ENCODE measurements around the gene ARHGEF28.

The ARHGEF28 gene

DNA sequence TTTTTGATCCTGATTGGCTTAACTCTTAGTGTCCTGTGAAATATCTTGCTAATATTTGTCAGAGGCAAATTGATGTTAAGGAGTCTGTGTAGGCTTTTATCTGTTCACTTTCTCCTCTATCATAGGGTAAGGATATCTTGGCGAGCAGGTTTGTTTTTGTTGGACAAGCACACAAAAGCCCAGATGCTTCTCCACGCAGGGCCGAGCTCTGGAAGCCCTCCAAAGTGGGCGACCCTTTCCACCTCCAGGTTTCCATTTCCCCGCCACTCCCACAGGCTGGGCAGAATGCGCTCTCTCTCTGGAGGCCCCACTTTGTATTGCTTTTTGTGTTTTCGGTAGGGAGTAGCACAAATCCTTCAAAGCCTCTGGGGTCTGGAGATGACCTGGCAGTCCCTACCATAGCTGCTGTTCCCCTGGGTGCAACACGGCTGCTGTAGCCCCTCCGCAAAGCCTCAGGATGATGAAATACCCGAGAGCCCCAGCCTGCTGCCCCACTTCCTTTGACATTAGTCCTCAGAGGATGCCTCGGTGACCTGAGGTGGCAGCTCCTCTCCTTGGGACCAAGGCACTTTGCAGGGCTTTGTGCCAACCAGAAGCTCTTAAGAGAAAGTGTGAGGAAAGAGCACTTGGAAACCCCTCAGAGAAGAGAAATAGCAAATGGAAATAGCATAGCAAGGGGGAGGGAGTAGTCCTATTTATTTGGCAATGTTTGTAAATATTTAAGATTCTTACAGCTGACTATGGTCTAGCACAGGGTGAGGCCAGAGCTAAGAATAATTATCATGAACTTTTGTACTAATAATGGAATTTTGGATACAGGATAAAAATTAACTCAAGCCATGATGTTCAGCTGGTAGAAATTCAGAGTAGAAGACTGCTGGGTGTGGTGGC, 122.8 kb downstream of the ARHGEF28 start:
- no peak for DNase-seq

DNA sequence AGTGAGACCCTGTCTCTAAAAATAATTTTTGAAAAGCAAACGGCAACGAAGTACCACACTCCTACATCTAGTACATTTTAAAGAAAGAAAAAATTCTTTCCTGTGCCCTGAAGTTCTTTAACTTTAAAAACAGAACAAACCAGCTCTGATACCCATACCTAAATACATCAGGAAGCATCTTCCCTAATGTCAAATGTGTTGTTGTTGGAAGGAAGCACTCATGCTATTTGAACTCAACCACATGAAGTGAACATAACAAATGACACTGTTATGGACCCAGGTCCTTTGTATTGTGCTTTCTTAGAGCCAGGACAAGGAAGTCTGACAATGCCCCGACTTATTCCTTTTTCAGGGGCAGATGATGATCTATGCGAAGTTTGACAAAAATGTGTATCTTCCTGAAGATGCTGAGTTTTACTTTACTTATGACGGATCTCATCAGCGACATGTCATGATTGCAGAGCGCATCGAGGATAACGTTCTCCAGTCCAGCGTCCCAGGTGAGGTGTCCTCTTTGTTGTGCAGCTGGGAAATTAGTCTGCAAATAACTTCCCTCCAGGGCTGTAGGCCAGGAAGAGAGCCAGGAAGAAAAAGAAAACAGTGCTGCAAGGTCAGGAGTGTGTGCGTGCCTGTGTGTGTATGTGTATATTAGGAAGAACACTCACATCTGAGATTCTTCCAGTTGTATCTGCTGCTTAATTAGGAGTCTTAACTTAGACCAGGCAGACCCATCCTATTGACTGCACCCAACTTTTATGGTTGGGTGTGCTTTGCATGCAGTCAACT, 123.7 kb downstream of the ARHGEF28 start:
- no peak for DNase-seq

DNA sequence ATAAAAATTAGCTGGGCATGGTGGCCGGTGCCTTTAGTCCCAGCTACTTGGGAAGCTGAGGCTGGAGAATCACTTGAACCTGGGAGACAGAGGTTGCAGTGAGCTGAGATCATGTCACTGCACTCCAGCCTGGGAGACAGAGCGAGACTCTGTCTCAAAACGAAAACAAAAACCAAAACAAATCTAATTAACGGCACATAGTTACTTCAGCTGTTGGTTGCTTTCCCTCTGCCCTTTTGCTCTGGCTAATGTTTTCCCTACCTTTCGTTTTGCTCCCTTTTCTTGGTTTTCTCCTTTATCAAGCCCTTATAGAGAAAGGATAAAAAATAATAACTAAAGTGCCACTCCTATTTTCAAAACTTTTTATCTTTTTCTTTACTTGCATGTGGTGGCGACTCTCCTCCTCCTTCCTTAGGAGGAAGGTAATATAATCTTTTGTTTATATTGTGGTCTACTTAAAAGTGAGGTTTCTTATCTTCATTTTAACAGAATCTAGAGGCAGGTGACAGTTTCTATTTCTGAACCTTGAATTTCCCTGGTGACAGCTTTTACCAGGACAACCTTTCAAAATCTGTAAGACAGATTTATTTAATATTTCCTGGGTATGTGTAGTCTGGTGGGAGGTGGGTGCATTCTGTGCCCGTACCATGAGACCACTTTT, 125.4 kb downstream of the ARHGEF28 start:
- no peak for DNase-seq

DNA sequence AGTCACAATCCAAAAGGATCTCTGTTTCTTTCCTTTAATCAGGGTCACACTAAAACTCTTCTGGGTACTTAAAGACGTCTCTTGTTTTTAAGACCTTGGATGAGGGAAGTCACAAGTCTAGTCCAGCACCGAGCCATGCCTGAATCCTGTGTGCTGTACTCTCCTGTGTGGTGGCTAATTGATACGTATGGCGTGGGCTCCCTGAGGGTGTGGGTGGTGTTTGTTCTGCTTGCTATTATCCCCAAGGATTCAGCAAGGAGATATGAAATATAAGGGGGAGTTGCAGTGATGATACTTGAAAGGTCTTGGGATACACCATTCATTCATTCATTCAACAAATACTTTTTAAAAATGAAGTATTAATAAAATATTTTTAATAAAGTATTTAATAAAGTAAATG, 128.3 kb downstream of the ARHGEF28 start:
- no peak for DNase-seq

DNA sequence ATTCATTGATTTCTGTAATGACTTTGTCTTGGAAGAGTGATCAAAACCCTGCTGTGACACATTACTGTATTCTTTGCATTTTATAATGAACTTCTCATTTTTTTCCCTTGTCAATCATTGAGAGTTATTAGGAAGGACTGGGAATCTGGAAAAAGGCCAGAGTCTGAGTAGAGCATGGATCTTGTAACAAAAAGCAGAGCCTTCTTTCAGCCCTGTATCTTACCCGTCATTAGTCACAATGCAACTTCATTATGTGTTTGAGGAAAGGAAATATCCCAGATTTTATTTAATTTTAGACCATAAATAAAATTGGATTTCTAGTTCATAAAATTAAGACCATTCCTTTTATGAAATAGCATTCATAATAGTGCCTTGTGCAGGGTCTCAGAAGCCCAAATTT, 131.4 kb downstream of the ARHGEF28 start:
- no peak for DNase-seq

DNA sequence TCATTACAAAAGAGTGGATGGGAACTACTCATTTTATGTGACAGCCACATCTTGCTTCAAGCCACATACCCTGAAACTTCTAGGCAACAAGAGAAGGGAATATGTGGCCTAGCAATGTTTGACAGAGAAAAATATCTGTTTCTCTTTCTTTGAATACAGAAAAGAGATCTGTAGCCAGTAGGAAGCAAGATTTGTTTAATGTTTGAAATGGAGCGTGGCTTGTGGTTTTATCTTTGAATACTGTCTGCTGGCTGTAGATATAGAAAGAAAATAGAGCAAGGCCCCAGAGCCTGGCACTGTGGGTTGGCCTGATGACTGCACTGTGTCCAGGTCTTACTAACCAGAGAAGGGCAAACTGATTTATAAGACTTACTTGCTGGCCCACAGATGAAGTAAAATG, 133.8 kb downstream of the ARHGEF28 start:
- no peak for DNase-seq

DNA sequence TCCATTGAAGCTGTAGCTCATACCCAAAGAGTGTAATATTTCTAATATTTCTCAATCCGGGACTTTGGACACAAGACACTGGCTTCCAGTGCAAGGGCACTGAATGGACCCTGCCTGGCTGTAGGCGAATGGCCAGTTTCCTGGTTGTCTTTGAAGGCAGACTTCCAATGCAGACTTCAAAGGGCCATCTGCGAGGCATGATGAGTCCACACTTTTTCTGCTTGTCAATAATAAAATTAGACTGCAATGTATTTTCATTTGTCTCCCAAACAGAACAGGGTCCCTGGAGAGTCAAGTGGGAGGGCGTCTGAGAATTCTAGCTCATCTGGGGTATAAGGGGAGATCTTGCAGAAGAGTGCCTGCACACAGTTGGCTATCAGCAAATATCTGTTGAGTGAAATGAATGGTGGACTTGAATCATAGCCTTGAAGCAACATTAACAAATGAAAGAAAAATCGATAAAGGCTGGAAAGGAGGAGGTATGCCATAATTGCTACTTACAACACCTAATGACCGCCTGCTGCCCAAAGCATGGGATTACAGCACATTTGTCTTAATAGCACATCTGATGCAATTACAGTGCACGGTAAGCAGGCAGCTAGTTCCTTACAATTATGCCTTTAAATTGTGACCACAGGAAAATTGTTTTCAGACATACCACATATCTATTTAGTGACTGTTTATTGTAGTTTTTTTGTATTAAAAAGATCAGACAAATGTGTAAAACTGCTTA, 137.5 kb downstream of the ARHGEF28 start:
- no peak for DNase-seq

DNA sequence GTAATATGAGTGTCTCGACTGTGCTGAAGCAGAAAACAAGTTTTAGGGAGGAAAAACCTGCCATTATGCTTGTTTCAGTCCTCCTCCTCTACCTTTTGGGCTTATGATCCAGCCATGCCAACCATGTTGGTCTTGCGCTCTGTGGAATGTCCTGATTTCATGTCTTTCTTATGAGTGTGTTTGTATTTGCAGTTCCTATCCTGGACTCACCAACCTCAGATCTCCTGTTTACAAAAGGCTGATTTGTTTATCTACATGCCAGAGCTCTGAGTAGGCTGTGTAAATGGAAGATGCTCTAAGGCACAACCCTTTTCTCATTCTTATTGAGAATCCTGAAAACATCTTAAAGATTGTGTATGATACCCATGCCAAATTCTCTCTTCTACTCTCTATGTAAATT, 138.6 kb downstream of the ARHGEF28 start:
- no peak for DNase-seq

DNA sequence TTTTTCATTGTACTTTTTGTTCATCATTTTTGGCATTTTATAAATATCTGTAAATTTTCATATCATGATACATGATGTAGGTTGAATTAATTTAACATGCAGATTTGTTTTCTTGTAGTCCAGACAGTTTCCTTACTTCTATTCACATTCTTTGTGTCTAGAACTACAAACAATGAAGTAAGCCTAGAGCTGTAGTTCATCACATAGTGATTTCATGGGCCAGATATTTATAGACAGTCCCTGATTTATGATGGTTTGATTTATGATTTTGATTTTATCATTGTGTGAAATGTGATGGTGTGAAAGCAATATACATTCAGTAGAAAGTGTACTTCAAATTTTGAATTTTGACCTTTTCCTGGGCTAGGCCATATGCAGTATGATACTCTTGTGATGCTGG, 139.0 kb downstream of the ARHGEF28 start:
- no peak for DNase-seq

DNA sequence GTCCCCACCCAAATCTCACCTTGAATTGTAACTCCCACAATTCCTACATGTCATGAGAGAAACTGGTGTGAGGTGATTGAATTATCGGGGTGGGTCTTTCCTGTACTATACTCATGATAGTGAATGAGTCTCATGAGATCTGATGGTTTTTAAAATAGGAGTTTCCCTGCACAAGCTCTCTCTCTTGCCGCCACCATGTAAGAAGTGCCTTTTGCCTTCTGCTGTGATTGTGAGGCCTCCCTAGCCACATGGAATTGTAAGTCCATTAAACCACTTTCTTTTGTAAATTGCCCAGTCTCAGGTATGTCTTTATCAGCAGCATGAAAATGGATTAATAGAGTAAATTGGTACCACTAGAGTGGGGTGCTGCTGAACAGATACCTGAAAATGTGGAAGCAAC, 140.9 kb downstream of the ARHGEF28 start:
- no peak for DNase-seq

DNA sequence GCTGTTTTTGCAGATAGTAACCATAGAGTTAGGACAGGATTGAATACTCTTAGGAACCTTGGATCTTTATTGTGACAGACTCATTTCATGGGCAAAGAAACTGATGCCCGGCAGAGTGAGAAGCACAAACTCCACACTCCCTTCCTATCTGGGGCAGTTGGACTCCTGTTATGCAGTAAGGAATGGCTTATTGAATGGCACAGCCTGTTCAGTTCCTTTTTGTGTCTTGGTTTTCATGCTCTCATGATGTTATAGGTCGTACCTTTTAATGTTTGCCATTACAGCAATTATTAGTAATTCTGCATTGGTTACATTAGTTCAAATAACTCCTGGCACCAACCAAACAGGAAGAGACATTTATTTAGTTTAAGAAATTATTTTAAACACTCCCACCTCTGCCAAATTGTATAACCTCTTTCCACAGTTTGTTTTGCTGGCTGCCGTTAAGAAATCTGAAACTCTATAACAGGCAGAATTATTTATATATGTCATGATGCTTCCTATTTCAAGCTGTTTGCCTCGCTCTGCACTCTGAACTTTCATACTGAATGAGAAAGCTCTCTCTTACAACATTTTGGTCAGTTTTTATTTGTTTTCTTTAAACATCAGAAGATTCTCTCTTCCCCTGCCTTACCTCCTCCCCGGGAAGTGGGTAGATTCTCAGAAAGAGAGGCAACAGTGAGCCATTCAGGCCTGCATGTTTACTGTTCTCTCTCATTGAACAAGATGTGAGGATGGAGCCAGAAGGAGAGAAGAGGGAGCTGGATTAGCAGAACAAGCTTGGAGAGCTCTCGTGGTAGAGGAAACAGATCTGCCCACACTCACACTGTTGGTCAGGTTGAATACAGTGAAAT, 144.4 kb downstream of the ARHGEF28 start:
- no peak for DNase-seq

DNA sequence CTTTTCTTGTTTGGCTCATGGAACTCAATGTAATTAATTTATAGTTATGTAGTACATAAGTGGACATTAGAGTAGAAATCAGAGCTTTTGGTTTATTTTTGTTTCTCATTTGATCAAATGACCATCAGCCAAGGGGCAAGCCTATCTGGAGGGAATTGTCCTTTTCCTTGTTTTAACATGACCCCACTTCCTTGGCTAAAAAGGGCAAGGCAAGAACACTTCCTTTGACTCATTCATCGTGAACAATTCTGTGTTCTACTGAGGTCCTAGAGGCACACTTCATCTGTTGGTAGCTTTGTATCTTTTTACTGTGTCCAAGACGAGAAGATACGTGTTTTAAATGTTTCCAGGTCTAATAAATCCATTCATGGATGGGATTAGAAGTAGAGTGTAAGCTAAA, 148.9 kb downstream of the ARHGEF28 start:
- DNase-seq, result no peak

DNA sequence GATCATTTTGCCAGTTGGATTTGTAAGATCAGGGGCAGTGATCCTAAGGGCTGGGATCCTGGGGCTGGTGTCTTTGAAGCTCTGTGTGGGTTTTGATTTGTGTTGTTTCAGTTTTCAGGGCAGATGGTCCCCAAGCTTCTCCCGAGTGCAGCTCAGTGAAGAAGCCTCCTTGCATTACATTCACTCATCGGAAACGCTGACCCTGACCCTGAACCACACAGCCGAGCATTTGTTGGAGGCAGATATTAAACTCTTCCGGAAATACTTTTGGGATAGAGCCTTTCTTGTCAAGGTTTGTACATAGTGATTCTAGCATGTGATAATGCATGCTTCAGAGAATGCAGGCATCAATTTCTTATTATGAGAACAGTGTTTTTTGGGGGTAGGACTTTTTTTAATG, 150.4 kb downstream of the ARHGEF28 start:
- no peak for DNase-seq

DNA sequence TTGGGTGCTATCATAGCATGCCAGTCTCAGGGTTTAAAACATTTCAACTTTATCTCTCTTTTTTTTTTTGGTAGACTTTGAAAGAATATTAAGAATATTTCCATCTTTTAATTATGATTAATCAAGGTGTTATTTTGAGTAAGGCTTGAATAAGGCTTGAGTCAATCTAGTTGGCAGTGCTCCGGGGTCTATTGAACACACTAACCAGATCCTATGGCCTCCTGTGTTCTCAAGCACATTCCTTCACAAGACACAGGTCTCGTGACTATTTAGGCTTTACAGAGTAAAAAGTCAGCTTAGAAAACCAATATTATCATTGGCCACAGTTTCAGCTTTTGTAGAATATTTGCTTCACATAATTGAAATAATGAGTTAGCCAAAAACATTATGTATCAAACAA, 151.2 kb downstream of the ARHGEF28 start:
- no peak for DNase-seq

DNA sequence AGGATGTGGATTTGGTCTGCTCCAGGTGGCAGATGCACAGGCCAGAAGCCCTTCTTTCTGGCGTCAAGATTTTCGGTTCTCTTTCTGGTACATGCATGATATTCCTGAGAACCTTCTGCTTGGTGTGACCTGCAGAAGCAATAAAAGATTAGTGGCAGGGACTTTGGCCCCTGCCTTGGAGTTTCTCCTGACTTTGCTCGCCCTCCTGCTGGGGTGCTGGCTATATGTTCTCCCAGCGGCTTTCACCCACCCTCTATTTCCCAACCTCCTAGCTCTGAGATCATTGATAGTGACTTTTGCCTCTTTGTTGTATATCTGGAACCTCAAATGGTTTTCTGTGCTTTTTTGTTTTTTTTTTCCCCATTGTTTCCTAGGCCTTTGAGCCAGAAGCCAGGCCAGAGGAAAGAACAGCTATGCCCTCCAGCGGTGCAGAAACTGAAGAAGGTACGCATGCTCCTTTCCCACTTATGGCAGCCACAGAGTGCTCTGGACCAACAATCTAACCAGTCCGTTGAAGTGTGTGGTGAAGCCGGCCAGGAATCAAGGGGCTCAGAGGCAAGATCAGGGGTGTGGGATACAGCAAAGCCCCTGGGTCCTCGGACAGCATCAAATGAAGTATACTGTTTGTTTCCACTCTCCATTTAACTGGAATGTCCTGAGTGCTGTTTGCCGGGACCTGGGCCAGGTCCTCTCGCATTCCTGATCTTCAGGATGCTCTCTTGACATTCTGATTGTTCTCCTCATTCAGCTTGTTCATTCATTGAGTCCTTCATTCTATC, 154.5 kb downstream of the ARHGEF28 start:
- no peak for DNase-seq

DNA sequence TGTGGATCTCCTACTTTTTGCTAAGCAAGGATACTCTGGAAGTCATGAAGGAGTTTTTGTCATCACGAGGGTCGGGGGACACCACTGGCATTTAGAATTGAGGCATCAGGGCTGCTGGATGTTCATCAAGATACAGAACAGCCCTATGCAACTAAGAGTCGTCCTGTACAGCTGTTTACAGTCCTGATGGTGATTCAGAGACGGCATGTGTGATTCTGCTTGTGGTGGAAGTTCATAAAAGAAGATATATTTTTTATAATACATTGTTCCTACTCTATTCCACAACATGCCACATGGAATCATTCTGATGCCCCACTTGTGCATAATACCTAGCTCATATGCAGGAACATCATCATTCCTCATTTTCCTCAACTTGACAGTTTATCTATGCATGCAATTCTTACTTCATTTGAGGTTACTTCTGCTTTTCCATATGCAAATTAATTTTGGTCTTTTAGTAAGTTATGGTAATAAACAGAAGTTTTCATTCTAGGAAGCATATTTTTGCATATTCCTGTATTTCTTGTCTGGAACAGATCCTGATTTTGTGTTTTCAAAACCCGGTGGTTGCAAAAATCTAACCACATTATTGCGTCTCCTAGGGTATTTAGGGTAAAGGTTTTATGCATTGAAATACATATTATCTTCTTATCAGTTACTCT, 155.2 kb downstream of the ARHGEF28 start:
- DNase-seq, result no peak

DNA sequence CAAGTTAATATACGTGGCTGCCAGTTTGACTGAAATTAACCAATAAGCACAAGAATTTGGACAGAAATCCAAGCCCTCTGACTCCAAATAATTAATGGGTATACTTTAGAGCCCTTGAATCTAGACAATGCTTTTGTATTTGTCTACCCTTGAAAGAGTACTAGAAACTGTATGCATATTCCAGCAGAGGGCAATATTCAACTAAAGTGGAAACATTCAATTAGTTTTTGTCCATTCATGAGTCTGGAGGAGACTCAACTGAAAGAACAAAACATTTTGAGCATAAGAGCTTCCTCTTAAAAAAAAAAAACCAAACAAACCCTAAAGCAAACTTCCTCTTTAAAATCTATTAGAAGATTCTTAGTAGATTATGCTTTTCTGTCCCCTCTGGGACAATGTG, 157.8 kb downstream of the ARHGEF28 start:
- no peak for DNase-seq

DNA sequence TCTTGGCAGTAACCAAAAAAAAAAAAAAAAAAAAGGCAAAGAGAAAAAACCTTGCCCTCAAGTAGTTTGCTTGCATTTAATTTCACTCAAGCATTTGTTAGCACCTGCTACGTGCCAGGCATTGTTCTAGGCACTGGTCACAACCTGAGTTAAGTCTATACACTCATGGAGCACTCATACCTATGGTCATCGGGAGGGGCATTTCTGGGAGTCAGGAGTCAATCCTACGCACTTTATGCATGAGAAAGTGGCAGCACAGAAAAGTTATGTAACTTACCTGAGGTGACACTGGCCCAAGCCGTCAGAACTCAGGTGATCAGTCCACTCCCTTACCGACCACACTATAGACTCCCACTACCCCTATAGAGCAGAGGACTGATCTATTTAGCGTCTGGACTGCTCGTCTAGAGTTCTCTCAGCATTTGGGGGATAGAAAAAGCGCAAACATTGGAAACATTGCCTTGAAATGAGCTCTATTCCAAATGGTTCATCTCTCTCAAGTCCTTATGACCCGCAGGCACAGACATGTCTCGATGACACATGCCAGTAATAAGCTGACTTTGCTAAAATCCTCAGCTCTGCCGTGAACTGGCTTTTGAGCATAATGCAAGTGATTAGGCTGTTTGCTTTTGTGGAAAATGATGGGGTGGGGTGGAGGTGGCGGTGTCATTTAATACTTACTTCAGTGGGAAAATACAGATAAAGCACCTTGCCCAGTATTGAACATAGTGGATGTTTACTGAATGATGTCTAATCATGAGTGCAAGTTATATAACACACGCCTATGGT, 160.2 kb downstream of the ARHGEF28 start:
- no peak for DNase-seq

DNA sequence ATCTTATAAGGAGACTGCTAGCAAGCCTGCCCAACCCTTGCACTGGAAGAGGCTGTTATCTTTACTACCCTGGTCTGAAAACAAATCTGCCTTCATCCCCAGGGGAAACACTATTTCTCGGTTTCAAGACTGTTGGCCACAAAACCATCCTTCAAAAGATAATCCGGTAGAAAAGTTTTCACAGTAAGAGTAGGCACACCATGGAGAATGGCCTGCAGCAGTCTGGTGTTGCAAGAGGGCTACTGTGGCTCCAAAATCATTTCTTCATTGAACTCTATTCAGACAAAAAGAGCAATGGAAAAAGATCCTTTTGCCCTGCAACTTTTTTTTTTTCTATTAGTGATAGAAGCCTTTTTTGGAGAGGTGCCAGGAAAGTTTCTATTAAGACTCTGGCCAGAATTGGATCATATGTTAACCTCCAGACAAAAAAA, 163.9 kb downstream of the ARHGEF28 start:
- no peak for DNase-seq

DNA sequence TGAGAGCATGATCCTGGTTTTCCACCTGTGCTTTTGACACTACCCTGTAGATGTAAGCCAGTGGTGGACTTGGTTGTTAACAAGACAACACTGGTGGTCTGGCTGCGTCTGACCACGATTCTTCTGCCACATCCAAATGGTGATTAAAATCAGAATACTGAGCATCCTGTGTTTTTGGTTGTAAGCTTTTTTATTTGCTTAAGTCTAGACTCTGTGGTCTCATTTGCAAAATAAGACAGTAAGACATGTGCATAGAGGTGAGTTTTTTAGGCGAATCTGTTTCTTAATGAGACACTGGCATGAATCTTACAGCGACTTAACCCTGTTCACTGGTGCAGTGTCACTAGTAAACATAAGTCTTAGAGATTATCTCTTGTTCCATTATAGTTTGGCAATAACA, 165.4 kb downstream of the ARHGEF28 start:
- no peak for DNase-seq

Data from effector CD8-positive, alpha-beta T cell (primary cell).